KOPT-K1 (cell line): ENCODE measurements around the gene COL8A1.

Experiments
- H3K27ac ChIP-seq: fragments of 200-600 bp; sonication (generic); 2 replicates; pipeline ENCODE4 v1.5.1; 2016; ENCODE audit warnings: antibody characterized with exemption, mild to moderate bottlenecking, low read depth, low read length; ENCODE audit not compliant: poor library complexity, severe bottlenecking
- H3K36me3 ChIP-seq: fragments of 200-600 bp; sonication (generic); 2 replicates; pipeline ENCODE4 v1.5.1; 2017; ENCODE audit warnings: antibody characterized with exemption, mild to moderate bottlenecking, low read length, moderate library complexity; ENCODE audit not compliant: insufficient read depth
- H3K9me3 ChIP-seq: fragments of 200-600 bp; sonication (generic); 2 replicates; pipeline ENCODE4 v1.5.1; 2017; ENCODE audit warnings: antibody characterized with exemption, low read length, mild to moderate bottlenecking; ENCODE audit not compliant: insufficient read depth, poor library complexity, severe bottlenecking

Gene COL8A1

DNA sequence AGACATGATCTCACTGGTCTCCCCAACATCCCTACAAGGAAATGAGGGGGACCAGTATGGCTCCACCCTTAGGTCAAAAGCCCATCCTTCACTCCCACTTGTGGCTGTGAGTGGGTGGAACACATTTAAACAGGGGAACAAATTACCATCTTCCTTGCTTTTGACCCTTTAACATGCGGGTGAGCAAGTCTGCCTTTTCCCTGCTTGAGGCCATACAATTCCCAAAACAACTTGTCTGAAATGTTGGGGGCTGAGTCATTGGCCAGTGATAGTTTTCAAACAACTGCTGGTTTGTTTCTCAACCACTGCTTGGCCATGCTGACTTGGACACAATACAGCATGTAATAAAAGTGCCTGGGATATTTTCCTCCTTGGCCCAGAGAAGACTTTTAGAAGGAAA is 39.6 kb downstream of the COL8A1 start:
- Histone ChIP-seq H3K27ac (no peak overlapping the region), H3K36me3 (no peaks in the 10 kb centered on the region)

GRCh38 chr3:99678896-99679295 is 40.5 kb downstream of the COL8A1 start:
- no peaks in the 10 kb centered on the region for H3K36me3 ChIP-seq
- H3K27ac ChIP-seq, result no peak overlapping the region
- H3K9me3 ChIP-seq, result no peaks in the 10 kb centered on the region

More for the DNA sequence above, 39.6 kb downstream of the COL8A1 start:
- H3K9me3 ChIP-seq, result no peaks in the 10 kb centered on the region

DNA sequence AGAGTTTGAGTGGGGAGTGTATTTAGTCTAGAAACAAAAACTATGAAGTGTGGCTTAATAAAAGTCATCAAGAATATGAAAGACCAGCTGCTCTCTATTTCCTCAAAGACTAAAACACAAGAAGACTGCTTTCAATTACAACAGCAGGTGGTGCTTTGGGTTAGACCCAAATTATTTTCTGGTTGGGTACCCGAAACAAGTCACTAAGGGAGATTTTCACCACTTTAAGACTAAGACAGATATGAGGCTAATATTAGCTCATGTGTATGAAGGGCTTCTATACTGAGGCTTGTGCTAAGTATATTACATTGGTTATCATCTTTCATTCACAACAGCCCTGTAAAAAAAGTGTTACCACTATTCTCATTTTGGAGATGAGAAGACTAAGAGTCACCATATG is 43.1 kb downstream of the COL8A1 start:
- H3K27ac ChIP-seq, result no peak overlapping the region
- H3K36me3 ChIP-seq, result no peaks in the 10 kb centered on the region
- H3K9me3 ChIP-seq, result no peaks in the 10 kb centered on the region

GRCh38 chr3:99681976-99682375 is 43.6 kb downstream of the COL8A1 start:
- H3K36me3 ChIP-seq, result no peaks in the 10 kb centered on the region
- no peak overlapping the region for H3K27ac ChIP-seq
- H3K9me3 ChIP-seq, result no peaks in the 10 kb centered on the region

GRCh38 chr3:99683465-99683864 is 45.1 kb downstream of the COL8A1 start:
- Histone ChIP-seq H3K9me3 (no peaks in the 10 kb centered on the region), H3K27ac (no peak overlapping the region), H3K36me3 (no peaks in the 10 kb centered on the region)

DNA sequence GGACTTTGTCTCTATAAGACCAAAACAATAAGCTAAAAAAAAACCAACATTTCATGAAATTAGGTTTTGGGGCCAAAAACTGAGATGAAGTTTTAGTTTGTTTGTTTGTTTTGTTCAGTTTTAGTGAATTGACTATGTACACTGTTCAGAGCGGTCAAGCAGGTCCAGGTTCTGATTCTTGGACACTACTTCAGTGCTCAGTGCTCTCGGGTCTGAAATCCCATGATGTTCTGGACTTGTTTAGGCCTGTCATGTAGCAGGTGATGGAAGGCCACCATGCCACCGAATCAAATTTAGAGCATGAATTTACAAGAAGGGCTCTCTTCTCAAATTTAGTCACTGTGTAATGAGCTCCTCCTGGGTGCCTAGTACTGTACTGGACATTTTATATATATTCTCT is 45.5 kb downstream of the COL8A1 start:
- no peaks in the 10 kb centered on the region for H3K9me3 ChIP-seq
- no peak overlapping the region for H3K27ac ChIP-seq
- H3K36me3 ChIP-seq, result no peaks in the 10 kb centered on the region

DNA sequence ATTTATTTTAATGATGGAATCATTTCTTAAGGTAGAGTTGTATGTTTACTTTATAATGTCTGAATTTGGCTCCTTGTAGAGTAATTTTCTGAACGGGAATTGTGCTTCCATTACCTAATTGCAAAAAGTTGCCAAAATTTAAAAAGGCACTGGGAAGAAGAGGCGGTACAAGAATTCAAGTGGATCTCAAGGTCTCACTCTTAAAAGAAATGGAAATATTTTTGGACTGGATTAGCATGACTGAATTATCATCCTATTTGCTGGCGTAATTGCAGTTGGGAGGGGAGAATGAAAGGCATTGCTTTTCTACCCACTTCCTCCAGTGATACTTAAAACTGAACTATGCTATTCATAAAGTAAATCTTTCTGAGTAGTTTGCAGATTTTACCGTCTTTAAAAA is 46.2 kb downstream of the COL8A1 start:
- no peaks in the 10 kb centered on the region for H3K36me3 ChIP-seq
- H3K27ac ChIP-seq, result no peak overlapping the region
- H3K9me3 ChIP-seq, result no peaks in the 10 kb centered on the region

DNA sequence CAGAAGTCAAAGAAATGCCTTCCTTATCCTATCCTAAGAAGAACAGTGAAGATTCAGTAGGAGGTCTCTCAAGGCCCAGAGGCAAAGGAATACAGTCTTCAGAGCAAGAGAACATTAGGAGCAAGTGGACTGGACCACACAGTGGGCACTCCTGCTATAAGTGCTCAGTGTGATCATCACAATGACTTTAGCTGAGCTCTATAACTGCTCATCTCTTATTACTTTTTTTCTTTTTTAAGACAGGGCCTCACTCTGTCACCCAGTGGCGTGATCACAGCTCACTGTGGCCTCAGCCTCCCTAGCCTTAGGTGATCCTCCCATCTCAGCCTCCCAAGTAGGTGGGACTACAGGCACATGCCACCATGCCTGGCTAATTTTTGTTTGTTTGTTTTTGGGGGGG is 48.1 kb downstream of the COL8A1 start:
- H3K36me3 ChIP-seq, result no peaks in the 10 kb centered on the region
- H3K9me3 ChIP-seq, result no peaks in the 10 kb centered on the region
- H3K27ac ChIP-seq, result no peak overlapping the region

GRCh38 chr3:99686955-99687612 is 48.7 kb downstream of the COL8A1 start:
- Histone ChIP-seq H3K27ac (no peak overlapping the region), H3K9me3 (no peaks in the 10 kb centered on the region), H3K36me3 (no peaks in the 10 kb centered on the region)

GRCh38 chr3:99690761-99691369 is 52.5 kb downstream of the COL8A1 start:
- Histone ChIP-seq H3K9me3 (no peaks in the 10 kb centered on the region), H3K27ac (no peak overlapping the region), H3K36me3 (no peaks in the 10 kb centered on the region)

- Histone ChIP-seq H3K9me3 (no peaks in the 10 kb centered on the region), H3K36me3 (no peaks in the 10 kb centered on the region), H3K27ac (no peak overlapping the region)
These were observed 55.2 kb downstream of the COL8A1 start for GRCh38 chr3:99693636-99694035.

GRCh38 chr3:99696497-99696896 is 58.1 kb downstream of the COL8A1 start:
- H3K27ac ChIP-seq, result no peak overlapping the region
- H3K9me3 ChIP-seq, result no peaks in the 10 kb centered on the region
- no peaks in the 10 kb centered on the region for H3K36me3 ChIP-seq

- no peaks in the 10 kb centered on the region for H3K9me3 ChIP-seq
- no peaks in the 10 kb centered on the region for H3K36me3 ChIP-seq
- H3K27ac ChIP-seq, result no peak overlapping the region
These were observed 58.9 kb downstream of the COL8A1 start for GRCh38 chr3:99697250-99697649.

GRCh38 chr3:99698932-99699331 is 60.5 kb downstream of the COL8A1 start:
- no peaks in the 10 kb centered on the region for H3K36me3 ChIP-seq
- no peaks in the 10 kb centered on the region for H3K9me3 ChIP-seq
- H3K27ac ChIP-seq, result no peak overlapping the region

- H3K9me3 ChIP-seq, result no peaks in the 10 kb centered on the region
- H3K36me3 ChIP-seq, result no peaks in the 10 kb centered on the region
- no peak overlapping the region for H3K27ac ChIP-seq
These were observed 61.4 kb downstream of the COL8A1 start for GRCh38 chr3:99699841-99700240.

DNA sequence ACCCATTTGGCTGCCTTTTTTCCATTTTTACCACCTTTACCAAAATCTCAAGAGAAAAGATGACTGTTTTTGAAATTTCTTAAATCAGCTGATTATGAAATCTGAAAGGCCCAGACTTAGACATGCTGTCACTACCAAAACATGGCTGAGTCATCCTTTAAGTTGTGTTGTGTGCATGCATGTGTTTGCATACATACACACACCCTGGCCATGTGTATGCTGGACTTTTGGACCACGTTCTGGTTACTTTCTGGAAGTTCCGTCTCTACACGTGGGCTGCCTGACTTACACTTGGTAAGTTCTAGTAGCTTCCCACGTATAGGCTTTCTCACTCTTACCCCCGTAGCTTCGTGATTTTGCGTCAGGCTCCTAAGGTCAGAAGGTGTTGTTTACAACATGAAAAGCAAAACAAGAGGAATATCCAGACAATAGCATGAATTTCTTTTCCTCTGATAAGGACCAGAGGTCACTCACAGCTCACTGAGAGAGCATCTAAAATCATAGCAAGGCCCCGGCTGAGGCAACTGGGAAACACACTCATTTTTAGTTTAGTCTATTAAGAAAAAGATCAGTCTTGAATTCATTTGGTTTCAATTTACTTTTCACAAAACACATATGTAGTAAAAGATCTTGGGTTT is 62.4 kb downstream of the COL8A1 start:
- H3K9me3 ChIP-seq, result no peaks in the 10 kb centered on the region
- no peak overlapping the region for H3K27ac ChIP-seq
- H3K36me3 ChIP-seq, result no peaks in the 10 kb centered on the region
